Activated CD4-positive, alpha-beta memory T cell treated with anti-CD3 and anti-CD28 coated beads, Interleukin-2, amount 10 ng/mL, durations not matched to agents 7 days and 5 days (primary cell): ENCODE results near the gene PNMA6E. TPM values are rescaled to one million over a fixed set of nuclear protein-coding genes. Genes with fewer than 3 reads are reported as not detected.

ENCODE experiments used
- CTCF ChIA-PET: fragments of 350-600 bp; sonication (Branson Sonifier 250); formaldehyde crosslinking; loops from one replicate; lab custom pipeline; 2021; ENCODE audit warnings: antibody characterized with exemption, inconsistent platforms; lab: Charles Lee
- POLR2A ChIA-PET: fragments of 350-600 bp; sonication (Branson Sonifier 250); formaldehyde crosslinking; loops from one replicate; lab custom pipeline; 2021; ENCODE audit warnings: antibody characterized with exemption; lab: Charles Lee
- DNase-seq: peaks from one replicate; pipeline ENCODE4 v3.0.0-alpha.2; 2020
- H3K27ac Mint-ChIP-seq: one replicate; pipeline ENCODE4 v1.8.0; 2021; ENCODE audit warnings: mild to moderate bottlenecking, mixed read lengths
- H3K27me3 Mint-ChIP-seq: one replicate; pipeline ENCODE4 v1.8.0; 2021; ENCODE audit warnings: mixed read lengths
- H3K36me3 Mint-ChIP-seq: one replicate; pipeline ENCODE4 v1.8.0; 2021; ENCODE audit warnings: low read depth, mixed read lengths
- H3K4me1 Mint-ChIP-seq: one replicate; pipeline ENCODE4 v1.8.0; 2021; ENCODE audit warnings: mixed read lengths
- H3K4me3 Mint-ChIP-seq: one replicate; pipeline ENCODE4 v1.8.0; 2021; ENCODE audit warnings: mild to moderate bottlenecking, mixed read lengths
- H3K9me3 Mint-ChIP-seq: one replicate; pipeline ENCODE4 v1.8.0; 2021; ENCODE audit warnings: mixed read lengths
- total RNA-seq, 2 experiments: library from RNA; stranded (reverse); gene quantifications; one replicate each; pipeline ENCODE4 v1.2.3, GENCODE V29; 2021

PNMA6E gene
- total RNA-seq, result not detected

DNA sequence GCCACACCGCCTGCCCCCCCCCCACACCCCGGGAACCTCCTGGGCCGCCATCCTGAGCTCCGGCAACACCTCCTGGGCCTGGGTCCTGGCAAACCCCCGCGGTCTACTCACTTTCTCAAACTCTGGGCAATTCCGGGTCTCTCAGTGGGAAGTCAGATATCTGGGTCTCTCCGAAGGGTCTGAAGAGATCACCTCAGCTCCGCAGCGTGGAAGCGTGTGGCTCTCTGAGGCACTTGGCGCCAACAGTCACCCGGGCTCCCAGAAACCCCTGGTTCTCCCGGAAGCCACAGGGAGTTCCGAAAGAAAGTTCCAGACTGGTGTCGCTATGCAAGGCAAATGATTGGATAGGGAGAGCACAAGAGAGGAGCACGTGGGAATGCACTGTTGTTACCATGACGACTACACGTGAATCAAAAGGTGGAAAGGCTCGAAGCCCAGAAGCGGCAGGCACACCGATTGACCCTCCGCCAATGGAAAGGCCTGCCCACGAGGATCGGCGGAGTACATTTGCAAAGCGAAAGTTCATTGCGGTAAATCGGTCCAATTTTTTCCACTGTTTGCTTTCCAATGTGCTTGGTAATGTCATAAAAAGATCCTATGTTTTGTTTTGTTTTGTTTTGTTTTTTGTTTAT, at the start of gene PNMA6E:
Gene PNMA6E, minus strand, starts transcription at position 218 of the 632 bp plus-strand sequence. CDS start 2,501 bp downstream, outside the sequence.
- H3K27ac Mint-ChIP-seq, result no peak within 1 kb of the TSS
- DNase-seq, result no peak
- POLR2A ChIA-PET, result no interaction called here
- no peak within 1 kb of the TSS for H3K4me3 Mint-ChIP-seq
- CTCF ChIA-PET, result no interaction called here
- H3K36me3 Mint-ChIP-seq, result no peaks in the 10 kb centered on the region
- H3K27me3 Mint-ChIP-seq, result peaks cover 10% of the 10 kb centered on the region
- H3K9me3 Mint-ChIP-seq, result no peaks in the 10 kb centered on the region
- peaks cover 16% of the 10 kb centered on the region for H3K4me1 Mint-ChIP-seq

GRCh38 chrX:153450949-153451277, 49.8 kb upstream of the PNMA6E start:
- ChIA-PET POLR2A (no interaction called here), CTCF (no interaction called here)
- Mint-ChIP-seq H3K27ac (no peak overlapping the region), H3K27me3 (no peaks in the 10 kb centered on the region), H3K4me1 (no peaks in the 10 kb centered on the region), H3K36me3 (no peaks in the 10 kb centered on the region), H3K4me3 (no peak overlapping the region), H3K9me3 (no peaks in the 10 kb centered on the region)
- DNase-seq, result no peak

GRCh38 chrX:153450114-153450948, 49.2 kb upstream of the PNMA6E start:
- ChIA-PET CTCF (no interaction called here), POLR2A (no interaction called here)
- H3K27me3 Mint-ChIP-seq, result no peaks in the 10 kb centered on the region
- DNase-seq, result no peak
- H3K27ac Mint-ChIP-seq, result no peak overlapping the region
- H3K36me3 Mint-ChIP-seq, result no peaks in the 10 kb centered on the region
- H3K9me3 Mint-ChIP-seq, result no peaks in the 10 kb centered on the region
- H3K4me1 Mint-ChIP-seq, result no peaks in the 10 kb centered on the region
- no peak overlapping the region for H3K4me3 Mint-ChIP-seq

DNA sequence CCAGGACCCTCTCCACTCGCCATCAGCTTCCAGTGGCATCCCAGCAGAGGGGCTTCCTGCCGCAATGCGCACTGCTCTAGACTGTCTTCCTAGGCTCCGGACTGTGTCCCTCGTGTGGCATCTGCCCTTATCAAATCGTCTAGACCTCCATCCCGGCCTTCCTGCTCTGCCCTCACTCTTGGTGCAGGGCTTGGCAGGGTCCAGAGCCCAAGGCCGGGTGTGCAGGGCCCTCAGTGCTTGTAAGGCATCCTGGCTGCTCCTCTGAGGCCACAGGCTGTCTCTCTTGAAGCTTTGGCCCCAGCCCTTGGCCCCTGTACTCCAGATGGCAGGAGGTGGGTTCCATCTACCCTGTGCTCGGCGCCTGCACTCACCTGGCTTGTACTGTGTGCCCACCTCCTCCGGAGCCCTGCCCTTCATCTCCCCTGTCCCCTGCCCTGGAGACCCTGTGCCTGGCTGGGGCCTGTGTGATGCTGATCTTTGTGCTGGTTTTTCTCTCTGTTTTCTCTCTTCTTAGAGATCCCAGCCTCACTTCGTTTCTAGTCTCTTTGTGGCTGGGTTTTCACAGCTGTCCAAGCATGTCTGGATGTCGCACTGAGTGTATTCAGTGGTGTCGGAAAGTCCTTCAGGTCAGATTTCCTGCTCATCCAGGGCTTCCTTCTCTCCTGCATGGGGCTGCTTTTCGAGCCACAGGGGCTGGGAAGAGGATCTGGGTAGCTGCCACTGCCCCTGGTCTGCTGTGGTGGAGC, 48.4 kb upstream of the PNMA6E start:
- H3K4me3 Mint-ChIP-seq, result no peak overlapping the region
- no peaks in the 10 kb centered on the region for H3K36me3 Mint-ChIP-seq
- ChIA-PET POLR2A (no interaction called here), CTCF (no interaction called here)
- H3K27me3 Mint-ChIP-seq, result no peaks in the 10 kb centered on the region
- no peak for DNase-seq
- H3K9me3 Mint-ChIP-seq, result no peaks in the 10 kb centered on the region
- no peaks in the 10 kb centered on the region for H3K4me1 Mint-ChIP-seq
- no peak overlapping the region for H3K27ac Mint-ChIP-seq

GRCh38 chrX:153448556-153449367, 47.6 kb upstream of the PNMA6E start:
- POLR2A ChIA-PET, result no interaction called here
- DNase-seq, result no peak
- Mint-ChIP-seq H3K9me3 (no peaks in the 10 kb centered on the region), H3K27me3 (no peaks in the 10 kb centered on the region), H3K27ac (no peak overlapping the region), H3K4me1 (no peaks in the 10 kb centered on the region), H3K36me3 (no peaks in the 10 kb centered on the region), H3K4me3 (no peak overlapping the region)
- CTCF ChIA-PET, result no interaction called here

DNA sequence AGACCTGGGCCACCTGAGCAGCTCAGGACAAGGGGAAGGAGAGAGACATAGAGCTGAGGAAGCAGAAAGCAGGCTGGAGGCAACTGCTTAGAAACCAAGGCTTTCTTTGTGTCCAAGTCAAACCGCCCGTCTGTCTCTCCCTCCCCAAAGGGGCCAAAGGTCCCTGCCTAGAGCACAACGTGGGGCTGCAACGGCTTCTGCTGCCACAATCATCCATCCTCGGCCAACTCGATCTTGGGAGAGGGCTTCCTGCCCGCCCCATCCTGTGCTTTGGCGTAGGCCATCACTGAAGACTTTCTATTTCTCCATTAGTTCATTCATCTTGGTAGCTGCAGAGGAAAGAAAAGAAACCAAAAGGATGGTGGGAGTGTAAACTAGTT, 46.4 kb upstream of the PNMA6E start:
- Mint-ChIP-seq H3K27ac (no peak overlapping the region), H3K4me3 (no peak overlapping the region), H3K4me1 (no peaks in the 10 kb centered on the region), H3K36me3 (no peaks in the 10 kb centered on the region), H3K9me3 (no peaks in the 10 kb centered on the region), H3K27me3 (no peaks in the 10 kb centered on the region)
- DNase-seq, result no peak
- ChIA-PET CTCF (no interaction called here), POLR2A (no interaction called here)

DNA sequence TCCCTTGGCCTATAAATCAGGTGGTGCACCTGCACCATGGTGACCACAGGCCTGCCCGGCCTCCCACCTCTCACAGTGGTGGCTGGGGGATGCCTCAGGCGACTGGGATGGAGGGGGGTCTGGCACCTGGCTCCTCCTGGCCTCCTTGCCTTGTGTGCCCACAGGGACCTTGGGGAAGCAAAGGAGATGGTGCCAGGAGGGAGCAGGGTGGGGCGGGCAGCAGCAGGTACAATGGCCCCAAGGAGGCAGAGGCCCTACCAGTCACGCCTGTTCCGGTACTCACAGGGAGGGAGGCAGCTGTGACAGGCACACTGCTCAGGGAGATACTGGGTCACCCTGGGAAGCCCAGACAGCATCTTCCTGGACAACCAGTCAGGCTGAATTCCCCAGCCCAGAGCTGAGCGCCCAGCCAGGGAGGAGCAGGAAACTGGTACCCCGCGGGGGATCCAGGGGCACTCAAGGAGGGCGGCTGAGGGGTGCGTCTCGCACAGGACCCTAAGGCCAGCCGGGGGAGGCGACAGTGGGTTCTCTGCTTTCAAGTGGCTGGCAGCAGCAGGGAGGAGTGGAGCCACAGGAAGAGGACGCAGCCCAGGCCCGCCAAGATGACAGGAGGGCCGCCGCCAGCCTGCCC, 45.9 kb upstream of the PNMA6E start:
- no peak overlapping the region for H3K4me3 Mint-ChIP-seq
- ChIA-PET POLR2A (no interaction called here), CTCF (no interaction called here)

DNA sequence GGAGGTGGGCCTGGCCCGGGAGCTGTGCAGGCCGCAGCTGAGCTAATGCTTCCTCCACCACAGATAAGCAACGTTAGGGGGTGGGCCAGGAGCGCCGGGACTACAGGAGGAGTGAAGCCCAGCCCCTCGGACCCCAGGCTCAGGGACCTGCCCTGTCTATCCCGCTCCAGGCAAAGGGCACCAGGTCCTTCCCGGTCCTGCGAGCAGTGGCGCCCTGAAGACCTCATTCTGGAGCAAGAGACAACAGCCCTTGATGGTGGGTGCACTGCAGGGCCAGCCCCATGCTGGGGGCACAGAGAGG, 45.4 kb upstream of the PNMA6E start:
- ChIA-PET CTCF (no interaction called here), POLR2A (no interaction called here)

More for the DNA sequence above, 45.9 kb upstream of the PNMA6E start:
- H3K27ac Mint-ChIP-seq, result no peak overlapping the region
- no peaks in the 10 kb centered on the region for H3K9me3 Mint-ChIP-seq
- no peaks in the 10 kb centered on the region for H3K4me1 Mint-ChIP-seq
- H3K36me3 Mint-ChIP-seq, result no peaks in the 10 kb centered on the region
- H3K27me3 Mint-ChIP-seq, result no peaks in the 10 kb centered on the region
- no peak for DNase-seq

DNA sequence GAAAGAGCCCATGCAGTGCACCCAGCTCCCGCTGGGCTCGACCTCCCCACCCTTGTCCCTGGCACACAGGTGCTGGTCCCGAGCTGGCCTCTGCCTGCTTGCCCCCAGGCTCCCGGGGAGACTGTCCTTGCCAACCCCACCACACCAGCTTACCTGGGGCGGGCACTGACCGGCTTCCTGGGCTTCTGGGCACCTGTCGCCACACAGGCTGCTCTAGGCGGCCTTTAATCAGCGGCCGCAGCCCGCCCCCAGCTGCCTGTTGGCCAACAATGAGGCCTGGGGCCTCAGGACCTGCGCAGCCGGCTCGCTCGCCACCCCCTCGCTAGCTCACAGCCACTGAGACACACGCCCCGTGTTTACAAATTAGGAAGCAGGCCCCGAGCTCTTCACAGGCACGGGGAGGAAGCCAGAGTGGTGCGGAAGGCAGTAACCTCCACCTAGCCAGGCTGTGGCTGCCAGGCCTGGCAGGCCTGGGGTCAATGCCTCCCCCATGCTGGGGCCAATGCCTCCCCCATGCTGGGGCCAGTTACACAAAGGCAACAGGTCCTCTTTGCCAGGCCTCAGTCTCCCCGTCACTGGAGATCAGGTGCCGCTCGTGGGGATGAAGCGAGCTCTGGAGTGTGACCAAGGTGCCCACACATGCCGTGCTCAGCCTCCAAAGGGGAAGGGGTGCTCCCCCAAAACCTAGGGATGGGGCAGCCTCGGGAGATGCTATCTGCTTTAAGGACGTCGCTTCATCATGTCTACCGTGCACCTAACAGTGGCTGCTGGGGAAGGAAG, 44.9 kb upstream of the PNMA6E start, which contains the start of gene TREX2:
Gene TREX2, minus strand, starts transcription at position 201 of the 780 bp plus-strand sequence. CDS start 626 bp downstream, outside the sequence.
- H3K4me3 Mint-ChIP-seq, result no peak within 1 kb of the TSS
- CTCF ChIA-PET, result no interaction called here
- no peaks in the 10 kb centered on the region for H3K4me1 Mint-ChIP-seq
- H3K36me3 Mint-ChIP-seq, result no peaks in the 10 kb centered on the region
- no peak for DNase-seq
- no peak within 1 kb of the TSS for H3K27ac Mint-ChIP-seq
- H3K9me3 Mint-ChIP-seq, result no peaks in the 10 kb centered on the region
- H3K27me3 Mint-ChIP-seq, result no peaks in the 10 kb centered on the region
- POLR2A ChIA-PET, result no interaction called here

More for the DNA sequence above, 45.4 kb upstream of the PNMA6E start:
- Mint-ChIP-seq H3K9me3 (no peaks in the 10 kb centered on the region), H3K27me3 (no peaks in the 10 kb centered on the region), H3K4me3 (no peak overlapping the region), H3K27ac (no peak overlapping the region), H3K36me3 (no peaks in the 10 kb centered on the region), H3K4me1 (no peaks in the 10 kb centered on the region)
- DNase-seq, result no peak

DNA sequence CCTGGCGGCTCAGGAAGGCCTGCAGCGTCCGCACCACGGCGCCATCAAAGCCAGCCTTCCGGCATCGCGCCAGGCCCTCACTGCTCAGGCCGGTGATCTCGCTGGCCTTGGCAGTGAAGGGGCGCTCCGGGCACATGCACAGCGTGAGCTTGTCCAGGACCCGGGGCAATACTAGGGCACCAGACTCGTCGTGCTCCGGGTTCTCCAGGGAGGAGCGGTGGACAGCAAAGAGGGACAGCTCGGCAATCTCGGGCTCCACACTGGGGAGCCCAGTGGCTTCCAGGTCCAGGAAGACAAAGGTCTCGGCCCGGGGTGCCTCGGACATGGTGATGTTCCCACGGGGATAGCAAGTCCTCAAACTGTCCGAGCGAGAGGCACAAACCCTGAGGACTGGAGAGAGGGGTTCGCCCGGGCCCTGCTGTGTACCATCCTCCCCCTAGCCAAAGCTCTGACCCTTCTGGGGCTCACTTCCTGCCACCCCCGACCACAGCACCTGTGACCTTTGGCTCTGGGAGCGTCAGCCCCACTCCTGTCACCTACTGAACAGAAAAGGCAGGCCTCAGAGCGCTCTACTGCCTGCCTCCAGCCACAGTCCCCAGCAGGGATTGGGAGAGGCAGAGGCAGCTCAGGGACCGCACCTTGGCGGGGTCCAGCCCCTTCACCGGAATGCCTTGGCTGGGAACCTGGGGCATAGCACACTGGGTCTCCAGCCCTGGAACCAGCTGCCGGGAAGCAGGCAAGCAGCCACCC, 44.1 kb upstream of the PNMA6E start:
- H3K9me3 Mint-ChIP-seq, result no peaks in the 10 kb centered on the region
- no peak overlapping the region for H3K27ac Mint-ChIP-seq
- H3K4me3 Mint-ChIP-seq, result no peak overlapping the region
- H3K27me3 Mint-ChIP-seq, result no peaks in the 10 kb centered on the region
- ChIA-PET POLR2A (no interaction called here), CTCF (no interaction called here)
- no peak for DNase-seq
- H3K36me3 Mint-ChIP-seq, result no peaks in the 10 kb centered on the region
- H3K4me1 Mint-ChIP-seq, result no peaks in the 10 kb centered on the region

DNA sequence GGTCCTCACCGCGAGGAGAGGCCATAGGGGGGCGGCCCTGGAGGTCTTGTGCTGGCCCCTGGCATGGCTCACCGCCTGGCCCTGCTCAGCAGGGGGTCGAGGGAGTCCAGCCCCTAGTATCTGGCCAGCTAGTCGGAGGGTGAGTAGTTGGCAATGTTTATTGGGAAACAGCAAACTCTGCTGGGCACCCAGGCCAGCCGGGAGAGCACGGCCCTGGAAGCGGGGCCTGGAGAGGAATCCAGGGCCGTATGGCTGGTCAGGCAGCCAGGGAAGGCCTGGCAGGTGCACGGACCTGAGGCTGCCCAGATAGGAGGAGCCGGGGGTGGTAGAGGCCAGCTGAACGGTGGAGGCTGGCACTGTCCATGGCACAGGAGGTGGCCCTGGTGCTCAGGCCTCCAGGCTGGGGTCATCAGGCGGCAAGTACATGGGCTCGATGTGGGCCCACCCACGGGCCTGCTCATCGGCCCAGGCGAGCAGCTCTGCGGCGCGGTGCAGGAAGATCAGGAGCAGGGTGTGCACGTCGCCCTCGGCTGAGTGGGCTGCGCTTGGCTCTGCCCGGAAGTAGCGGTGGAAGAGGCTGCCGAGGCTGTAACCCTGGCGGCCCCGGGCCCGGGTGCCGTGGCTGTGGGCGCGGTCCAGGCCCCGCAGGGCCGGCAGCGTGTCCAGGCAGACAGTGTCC, 43.3 kb upstream of the PNMA6E start:
- Mint-ChIP-seq H3K9me3 (no peaks in the 10 kb centered on the region), H3K36me3 (no peaks in the 10 kb centered on the region), H3K27me3 (peaks cover 3% of the 10 kb centered on the region), H3K27ac (no peak overlapping the region), H3K4me3 (no peak overlapping the region), H3K4me1 (no peaks in the 10 kb centered on the region)
- ChIA-PET POLR2A (no interaction called here), CTCF (no interaction called here)
- no peak for DNase-seq
